ENCODE results near the gene SEPTIN3.

DNA sequence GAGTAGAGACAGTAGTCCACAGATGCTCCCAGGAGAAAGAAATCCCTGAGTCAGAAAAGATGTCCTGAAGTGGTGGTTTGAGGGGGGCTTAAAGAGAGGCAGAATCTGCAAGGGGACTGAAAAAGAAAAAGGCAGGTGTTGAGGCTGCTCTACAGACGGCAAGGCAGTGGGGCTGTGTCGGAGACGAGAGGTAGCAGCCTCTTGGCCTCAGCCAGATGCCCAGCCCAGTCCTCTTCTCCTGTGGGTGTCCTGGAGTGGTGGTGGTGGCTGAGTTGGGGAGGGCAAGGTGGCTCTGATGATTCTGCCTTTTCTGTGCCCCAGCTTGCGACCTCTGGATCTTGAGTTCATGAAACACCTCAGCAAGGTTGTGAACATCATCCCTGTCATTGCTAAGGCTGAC is 20.0 kb downstream of the SEPTIN3 start:
- TF ChIP-seq, protein P1, sequence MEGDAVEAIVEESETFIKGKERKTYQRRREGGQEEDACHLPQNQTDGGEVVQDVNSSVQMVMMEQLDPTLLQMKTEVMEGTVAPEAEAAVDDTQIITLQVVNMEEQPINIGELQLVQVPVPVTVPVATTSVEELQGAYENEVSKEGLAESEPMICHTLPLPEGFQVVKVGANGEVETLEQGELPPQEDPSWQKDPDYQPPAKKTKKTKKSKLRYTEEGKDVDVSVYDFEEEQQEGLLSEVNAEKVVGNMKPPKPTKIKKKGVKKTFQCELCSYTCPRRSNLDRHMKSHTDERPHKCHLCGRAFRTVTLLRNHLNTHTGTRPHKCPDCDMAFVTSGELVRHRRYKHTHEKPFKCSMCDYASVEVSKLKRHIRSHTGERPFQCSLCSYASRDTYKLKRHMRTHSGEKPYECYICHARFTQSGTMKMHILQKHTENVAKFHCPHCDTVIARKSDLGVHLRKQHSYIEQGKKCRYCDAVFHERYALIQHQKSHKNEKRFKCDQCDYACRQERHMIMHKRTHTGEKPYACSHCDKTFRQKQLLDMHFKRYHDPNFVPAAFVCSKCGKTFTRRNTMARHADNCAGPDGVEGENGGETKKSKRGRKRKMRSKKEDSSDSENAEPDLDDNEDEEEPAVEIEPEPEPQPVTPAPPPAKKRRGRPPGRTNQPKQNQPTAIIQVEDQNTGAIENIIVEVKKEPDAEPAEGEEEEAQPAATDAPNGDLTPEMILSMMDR (IDR thresholded peaks at IDR 0.05), result no peak
- TF ChIP-seq POLR2A (IDR thresholded peaks at IDR 0.05), result no peak
